Parathyroid adenoma (tissue), 2 donors: Measurements from ENCODE around the gene STUM.

ENCODE experiments used
- H2AFZ ChIP-seq: fragments of 300-600 bp; sonication (generic); one replicate; pipeline ENCODE4 v1.7.0; 2017; ENCODE audit warnings: antibody characterized with exemption, mild to moderate bottlenecking
- H3K27ac ChIP-seq: fragments of 300-600 bp; sonication (generic); one replicate; pipeline ENCODE4 v1.7.0; 2017
- H3K27me3 ChIP-seq: fragments of 300-600 bp; sonication (generic); one replicate; pipeline ENCODE4 v1.7.0; 2017; ENCODE audit warnings: low read length; ENCODE audit not compliant: control insufficient read depth, insufficient read depth
- H3K36me3 ChIP-seq: fragments of 300-600 bp; sonication (generic); one replicate; pipeline ENCODE4 v1.7.0; 2017; ENCODE audit warnings: low read length; ENCODE audit not compliant: control insufficient read depth, insufficient read depth
- H3K4me1 ChIP-seq: fragments of 300-600 bp; sonication (generic); one replicate; pipeline ENCODE4 v1.7.0; 2017; ENCODE audit warnings: control low read depth
- H3K4me2 ChIP-seq: fragments of 300-600 bp; sonication (generic); one replicate; pipeline ENCODE4 v1.7.0; 2017; ENCODE audit warnings: low read length
- H3K4me3 ChIP-seq: fragments of 300-600 bp; sonication (generic); one replicate; pipeline ENCODE4 v1.7.0; 2017; ENCODE audit warnings: low read depth, low read length
- H3K79me2 ChIP-seq: fragments of 300-600 bp; sonication (generic); one replicate; pipeline ENCODE4 v1.7.0; 2017; ENCODE audit warnings: control low read depth
- H3K9ac ChIP-seq: fragments of 300-600 bp; sonication (generic); one replicate; pipeline ENCODE4 v1.7.0; 2017; ENCODE audit warnings: mild to moderate bottlenecking
- H3K9me3 ChIP-seq: fragments of 300-600 bp; sonication (generic); one replicate; pipeline ENCODE4 v1.7.0; 2017; ENCODE audit warnings: low read length; ENCODE audit not compliant: control insufficient read depth
- TF ChIP-seq, protein P1 (sequence below): fragments of 300-600 bp; sonication (generic); IDR thresholded peaks from one replicate; pipeline ENCODE4 v1.7.0; 2017; ENCODE audit warnings: antibody characterized with exemption, mild to moderate bottlenecking
- donor health status: primary hyperparathyroidism.

The STUM gene

GRCh38 chr1:226511296-226511695 is 37.3 kb upstream of the STUM start:
- Histone ChIP-seq H3K4me1 (no peaks in the 10 kb centered on the region), H3K36me3 (no peaks in the 10 kb centered on the region), H3K27me3 (no peaks in the 10 kb centered on the region), H3K4me3 (no peak overlapping the region), H3K9me3 (no peaks in the 10 kb centered on the region), H2AFZ (no peak overlapping the region), H3K27ac (no peak overlapping the region), H3K4me2 (no peak overlapping the region), H3K79me2 (no peaks in the 10 kb centered on the region), H3K9ac (no peak overlapping the region)
- TF ChIP-seq, protein P1, sequence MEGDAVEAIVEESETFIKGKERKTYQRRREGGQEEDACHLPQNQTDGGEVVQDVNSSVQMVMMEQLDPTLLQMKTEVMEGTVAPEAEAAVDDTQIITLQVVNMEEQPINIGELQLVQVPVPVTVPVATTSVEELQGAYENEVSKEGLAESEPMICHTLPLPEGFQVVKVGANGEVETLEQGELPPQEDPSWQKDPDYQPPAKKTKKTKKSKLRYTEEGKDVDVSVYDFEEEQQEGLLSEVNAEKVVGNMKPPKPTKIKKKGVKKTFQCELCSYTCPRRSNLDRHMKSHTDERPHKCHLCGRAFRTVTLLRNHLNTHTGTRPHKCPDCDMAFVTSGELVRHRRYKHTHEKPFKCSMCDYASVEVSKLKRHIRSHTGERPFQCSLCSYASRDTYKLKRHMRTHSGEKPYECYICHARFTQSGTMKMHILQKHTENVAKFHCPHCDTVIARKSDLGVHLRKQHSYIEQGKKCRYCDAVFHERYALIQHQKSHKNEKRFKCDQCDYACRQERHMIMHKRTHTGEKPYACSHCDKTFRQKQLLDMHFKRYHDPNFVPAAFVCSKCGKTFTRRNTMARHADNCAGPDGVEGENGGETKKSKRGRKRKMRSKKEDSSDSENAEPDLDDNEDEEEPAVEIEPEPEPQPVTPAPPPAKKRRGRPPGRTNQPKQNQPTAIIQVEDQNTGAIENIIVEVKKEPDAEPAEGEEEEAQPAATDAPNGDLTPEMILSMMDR, result no peak

GRCh38 chr1:226512076-226512728 is 36.4 kb upstream of the STUM start:
- no peak overlapping the region for H3K27ac ChIP-seq
- H3K4me1 ChIP-seq, result no peaks in the 10 kb centered on the region
- H3K4me2 ChIP-seq, result no peak overlapping the region
- TF ChIP-seq, protein P1, result no peak
- no peaks in the 10 kb centered on the region for H3K79me2 ChIP-seq
- H3K27me3 ChIP-seq, result no peaks in the 10 kb centered on the region
- no peak overlapping the region for H3K4me3 ChIP-seq
- no peak overlapping the region for H2AFZ ChIP-seq
- H3K9ac ChIP-seq, result no peak overlapping the region
- H3K36me3 ChIP-seq, result no peaks in the 10 kb centered on the region
- H3K9me3 ChIP-seq, result no peaks in the 10 kb centered on the region

DNA sequence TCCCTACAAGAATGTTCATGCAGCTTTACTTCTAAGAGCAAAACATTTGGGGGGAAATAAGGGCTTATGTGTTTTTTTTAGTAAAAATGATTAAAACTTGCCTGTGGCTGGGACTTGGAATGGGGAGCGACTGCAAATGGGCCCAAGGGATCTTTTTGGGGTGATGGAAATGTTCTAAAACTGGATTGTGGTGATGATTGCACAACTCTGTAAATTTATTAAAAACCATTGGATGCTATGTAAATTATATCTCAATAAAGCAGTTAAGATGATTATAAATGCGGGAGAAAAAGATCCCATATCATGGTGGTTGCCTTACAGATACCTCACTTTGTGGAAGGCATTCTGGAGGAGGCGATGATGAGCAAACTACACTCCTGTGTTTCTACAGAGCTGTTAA is 30.2 kb upstream of the STUM start:
- Histone ChIP-seq H2AFZ (no peak overlapping the region), H3K4me2 (no peak overlapping the region), H3K36me3 (no peaks in the 10 kb centered on the region), H3K4me3 (no peak overlapping the region), H3K9ac (no peak overlapping the region), H3K27me3 (no peaks in the 10 kb centered on the region), H3K79me2 (no peaks in the 10 kb centered on the region), H3K27ac (no peak overlapping the region), H3K9me3 (no peaks in the 10 kb centered on the region), H3K4me1 (no peaks in the 10 kb centered on the region)
- TF ChIP-seq, protein P1, result no peak

GRCh38 chr1:226519135-226519534 is 29.4 kb upstream of the STUM start:
- no peak overlapping the region for H2AFZ ChIP-seq
- TF ChIP-seq, protein P1, result no peak

More at GRCh38 chr1:226519135-226519534, 29.4 kb upstream of the STUM start:
- H3K79me2 ChIP-seq, result no peaks in the 10 kb centered on the region
- no peaks in the 10 kb centered on the region for H3K9me3 ChIP-seq
- H3K4me3 ChIP-seq, result no peak overlapping the region
- no peaks in the 10 kb centered on the region for H3K27me3 ChIP-seq
- H3K4me2 ChIP-seq, result no peak overlapping the region
- H3K36me3 ChIP-seq, result no peaks in the 10 kb centered on the region
- H3K27ac ChIP-seq, result no peak overlapping the region
- no peaks in the 10 kb centered on the region for H3K4me1 ChIP-seq
- H3K9ac ChIP-seq, result no peak overlapping the region
